Panc1 (cell line): Measurements from ENCODE around the gene OSBPL8.

ENCODE experiments used
- CTCF ChIP-seq: fragments of 450-650 bp; IDR thresholded peaks from 2 replicates; pipeline ENCODE4 v1.5.1; 2017; ENCODE audit warnings: mild to moderate bottlenecking
- POLR2AphosphoS5 ChIP-seq: IDR thresholded peaks from 2 replicates; pipeline ENCODE4 v1.6.1; 2012; ENCODE audit warnings: mild to moderate bottlenecking, low read depth, low read length, moderate library complexity
- TCF7L2 ChIP-seq: IDR thresholded peaks from 2 replicates; pipeline ENCODE4 v1.6.1; 2011; ENCODE audit warnings: mild to moderate bottlenecking, low read depth, low read length, inconsistent platforms
- TF ChIP-seq, protein P1 (sequence below), 2 experiments: IDR thresholded peaks; 2 replicates each; pipeline ENCODE4 v1.6.1; 2011 to 2012; ENCODE audit warnings: low read depth in 2 of 2, control low read depth in 1 of 2, low read length in 1 of 2, mild to moderate bottlenecking in 1 of 2, moderate library complexity in 1 of 2; ENCODE audit not compliant: insufficient read depth in 1 of 2

GRCh38 chr12:76329159-76329558 is 230.4 kb downstream of the OSBPL8 start:
- TF ChIP-seq CTCF (no peak), POLR2AphosphoS5 (no peak), TCF7L2 (no peak)
- TF ChIP-seq, protein P1, sequence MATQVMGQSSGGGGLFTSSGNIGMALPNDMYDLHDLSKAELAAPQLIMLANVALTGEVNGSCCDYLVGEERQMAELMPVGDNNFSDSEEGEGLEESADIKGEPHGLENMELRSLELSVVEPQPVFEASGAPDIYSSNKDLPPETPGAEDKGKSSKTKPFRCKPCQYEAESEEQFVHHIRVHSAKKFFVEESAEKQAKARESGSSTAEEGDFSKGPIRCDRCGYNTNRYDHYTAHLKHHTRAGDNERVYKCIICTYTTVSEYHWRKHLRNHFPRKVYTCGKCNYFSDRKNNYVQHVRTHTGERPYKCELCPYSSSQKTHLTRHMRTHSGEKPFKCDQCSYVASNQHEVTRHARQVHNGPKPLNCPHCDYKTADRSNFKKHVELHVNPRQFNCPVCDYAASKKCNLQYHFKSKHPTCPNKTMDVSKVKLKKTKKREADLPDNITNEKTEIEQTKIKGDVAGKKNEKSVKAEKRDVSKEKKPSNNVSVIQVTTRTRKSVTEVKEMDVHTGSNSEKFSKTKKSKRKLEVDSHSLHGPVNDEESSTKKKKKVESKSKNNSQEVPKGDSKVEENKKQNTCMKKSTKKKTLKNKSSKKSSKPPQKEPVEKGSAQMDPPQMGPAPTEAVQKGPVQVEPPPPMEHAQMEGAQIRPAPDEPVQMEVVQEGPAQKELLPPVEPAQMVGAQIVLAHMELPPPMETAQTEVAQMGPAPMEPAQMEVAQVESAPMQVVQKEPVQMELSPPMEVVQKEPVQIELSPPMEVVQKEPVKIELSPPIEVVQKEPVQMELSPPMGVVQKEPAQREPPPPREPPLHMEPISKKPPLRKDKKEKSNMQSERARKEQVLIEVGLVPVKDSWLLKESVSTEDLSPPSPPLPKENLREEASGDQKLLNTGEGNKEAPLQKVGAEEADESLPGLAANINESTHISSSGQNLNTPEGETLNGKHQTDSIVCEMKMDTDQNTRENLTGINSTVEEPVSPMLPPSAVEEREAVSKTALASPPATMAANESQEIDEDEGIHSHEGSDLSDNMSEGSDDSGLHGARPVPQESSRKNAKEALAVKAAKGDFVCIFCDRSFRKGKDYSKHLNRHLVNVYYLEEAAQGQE (IDR thresholded peaks at IDR 0.05; ENCODE audit: insufficient read depth in 1 of 2, low read depth in 2 of 2, low read length in 1 of 2): no peak
